Hepatocyte (in vitro differentiated cells): ENCODE data around the gene UBE2S. TPM values are rescaled to one million over a fixed set of nuclear protein-coding genes. Genes with fewer than 3 reads are reported as not detected.

Experiments used
- DNase-seq: peaks from one replicate; pipeline ENCODE4 v3.0.0-alpha.2; 2016; ENCODE audit warnings: low spot score
- H2AFZ ChIP-seq: fragments of 200-600 bp; sonication (generic); 2 replicates; pipeline ENCODE4 v1.6.0; 2016; ENCODE audit warnings: antibody characterized with exemption, mild to moderate bottlenecking
- H3K27ac ChIP-seq: fragments of 200-600 bp; sonication (generic); 2 replicates; pipeline ENCODE4 v1.5.1; 2016; ENCODE audit warnings: mild to moderate bottlenecking
- H3K27me3 ChIP-seq: fragments of 200-600 bp; sonication (generic); 2 replicates; pipeline ENCODE4 v1.6.1; 2016
- H3K36me3 ChIP-seq: fragments of 200-600 bp; sonication (generic); replicated peaks from 2 replicates; pipeline ENCODE4 v1.5.1; 2016; ENCODE audit warnings: low read depth; ENCODE audit not compliant: insufficient read depth
- H3K4me1 ChIP-seq: fragments of 200-600 bp; sonication (generic); 2 replicates; pipeline ENCODE4 v1.5.1; 2016; ENCODE audit warnings: mild to moderate bottlenecking, moderate library complexity; ENCODE audit not compliant: insufficient read depth
- H3K4me2 ChIP-seq: fragments of 200-600 bp; sonication (generic); 2 replicates; pipeline ENCODE4 v1.6.0; 2016
- H3K4me3 ChIP-seq: fragments of 200-600 bp; sonication (generic); 2 replicates; pipeline ENCODE4 v1.5.1; 2016; ENCODE audit warnings: mild to moderate bottlenecking
- H3K79me2 ChIP-seq: fragments of 200-600 bp; sonication (generic); 2 replicates; pipeline ENCODE4 v1.6.0; 2017; ENCODE audit warnings: mild to moderate bottlenecking
- H3K9me2 ChIP-seq: fragments of 200-600 bp; sonication (generic); replicated peaks from 2 replicates; pipeline ENCODE4 v1.6.0; 2017; ENCODE audit warnings: mild to moderate bottlenecking; ENCODE audit not compliant: insufficient read depth
- H3K9me3 ChIP-seq: fragments of 200-600 bp; sonication (generic); 2 replicates; pipeline ENCODE4 v1.5.1; 2016; ENCODE audit warnings: low read depth, mild to moderate bottlenecking
- H4K20me1 ChIP-seq: fragments of 200-600 bp; sonication (generic); 2 replicates; pipeline ENCODE4 v1.6.0; 2016; ENCODE audit warnings: mild to moderate bottlenecking; ENCODE audit not compliant: insufficient read depth, poor library complexity, severe bottlenecking
- CTCF ChIP-seq: fragments of 200-600 bp; sonication (generic); IDR thresholded peaks from 2 replicates; pipeline ENCODE4 v1.5.1; 2016; ENCODE audit warnings: antibody characterized with exemption, mild to moderate bottlenecking; ENCODE audit not compliant: poor library complexity
- EZH2 ChIP-seq: fragments of 200-600 bp; sonication (generic); IDR thresholded peaks from 2 replicates; pipeline ENCODE4 v1.6.1; 2016; ENCODE audit warnings: antibody characterized with exemption, mild to moderate bottlenecking, borderline replicate concordance
- EZH2phosphoT487 ChIP-seq: fragments of 200-600 bp; sonication (generic); IDR thresholded peaks from one replicate; pipeline ENCODE4 v1.6.1; 2018; ENCODE audit warnings: antibody characterized with exemption, mild to moderate bottlenecking, low read depth, moderate library complexity; ENCODE audit not compliant: unreplicated experiment, severe bottlenecking
- WGBS: methylation state at CpG from one replicate; pipeline ENCODE4 v1.1.6; 2016; ENCODE audit warnings: low lambda C conversion rate; ENCODE audit errors: missing lambda C conversion rate; 5-methylcytosine and 5-hydroxymethylcytosine counted together
- polyA plus RNA-seq: library from polyadenylated mRNA; unstranded; fragments of >200 nt; fragmentation: Nextera tagmentation; extraction: Ambion mirVana; gene quantifications from 2 replicates; pipeline ENCODE4 v1.2.1, GENCODE V29; 2016
- total RNA-seq: library from RNA; depleted of rRNA; stranded (reverse); fragments of >200 nt; gene quantifications from 2 replicates; pipeline ENCODE4 v1.2.3, GENCODE V29; 2014

The UBE2S gene
- total and polyA plus RNA-seq, 2 experiments from 2014 or later: 20.4 to 105 TPM

- H3K27ac ChIP-seq: no peak overlapping the region
- H3K79me2 ChIP-seq: no peaks in the 10 kb centered on the region
- TF ChIP-seq CTCF: no peak
- no peak for TF ChIP-seq EZH2phosphoT487
- TF ChIP-seq EZH2: no peak
- H2AFZ ChIP-seq: no peak overlapping the region
- H3K9me2 ChIP-seq: no peaks in the 10 kb centered on the region
- H3K4me2 ChIP-seq: no peak overlapping the region
- H3K27me3 ChIP-seq: peaks cover 54% of the 10 kb centered on the region
- DNase-seq: no peak
- H4K20me1 ChIP-seq: no peaks in the 10 kb centered on the region
- H3K4me1 ChIP-seq: peaks cover 14% of the 10 kb centered on the region
- no peaks in the 10 kb centered on the region for H3K9me3 ChIP-seq
- 80% methylated on average over 25 of the region's 25 CpGs for WGBS
- no peak overlapping the region for H3K4me3 ChIP-seq
- H3K36me3 ChIP-seq: no peaks in the 10 kb centered on the region
Observed at GRCh38 chr19:55352549-55353145, 54.9 kb downstream of the UBE2S start.

GRCh38 chr19:55352040-55352439 lies 55.5 kb downstream of the UBE2S start:
- no peak for DNase-seq
- no peak overlapping the region for H3K4me3 ChIP-seq
- no peaks in the 10 kb centered on the region for H3K9me3 ChIP-seq
- no peaks in the 10 kb centered on the region for H4K20me1 ChIP-seq
- H3K36me3 ChIP-seq: no peaks in the 10 kb centered on the region
- WGBS: 85% methylated on average over 6 of the region's 6 CpGs
- H3K4me1 ChIP-seq: peaks cover 14% of the 10 kb centered on the region
- TF ChIP-seq CTCF: no peak
- no peak for TF ChIP-seq EZH2phosphoT487
- TF ChIP-seq EZH2: no peak
- no peak overlapping the region for H3K4me2 ChIP-seq
- H3K27ac ChIP-seq: no peak overlapping the region
- H3K9me2 ChIP-seq: no peaks in the 10 kb centered on the region
- H3K27me3 ChIP-seq: peaks cover 50% of the 10 kb centered on the region
- no peak overlapping the region for H2AFZ ChIP-seq
- no peaks in the 10 kb centered on the region for H3K79me2 ChIP-seq

- H3K4me2 ChIP-seq: no peak overlapping the region
- H3K27me3 ChIP-seq: peaks cover 38% of the 10 kb centered on the region
- peaks cover 14% of the 10 kb centered on the region for H3K4me1 ChIP-seq
- WGBS: 87% methylated on average over 11 of the region's 11 CpGs
- H4K20me1 ChIP-seq: no peaks in the 10 kb centered on the region
- DNase-seq: no peak
- H3K9me3 ChIP-seq: no peaks in the 10 kb centered on the region
- H3K36me3 ChIP-seq: no peaks in the 10 kb centered on the region
- no peak for TF ChIP-seq EZH2
- no peak overlapping the region for H2AFZ ChIP-seq
- no peak overlapping the region for H3K27ac ChIP-seq
- H3K9me2 ChIP-seq: no peaks in the 10 kb centered on the region
- H3K4me3 ChIP-seq: no peak overlapping the region
- no peaks in the 10 kb centered on the region for H3K79me2 ChIP-seq
Observed at GRCh38 chr19:55350620-55351315, 56.8 kb downstream of the UBE2S start.

Other genes with a start within 250 kb of the UBE2S start
Only the 30 nearest of the 32 such genes appear.
- gene SYT5, start 227.5 kb downstream of the UBE2S start, total RNA-seq: 0.60 and 1.4 TPM in 2 replicates
- gene SYT5, start 227.5 kb downstream of the UBE2S start, polyA plus RNA-seq: 0.86 and 0.98 TPM in 2 replicates
- gene PTPRH, start 198.3 kb downstream of the UBE2S start, total RNA-seq: 30.9 and 31.5 TPM in 2 replicates
- 7.2 and 7.3 TPM in 2 replicates for gene PTPRH, start 198.3 kb downstream of the UBE2S start, polyA plus RNA-seq
- gene TMEM86B, start 179.0 kb downstream of the UBE2S start, total RNA-seq: 18.6 and 21.1 TPM in 2 replicates
- gene TMEM86B, start 179.0 kb downstream of the UBE2S start, polyA plus RNA-seq: 48.6 and 62.3 TPM in 2 replicates
- 37.1 and 39.5 TPM in 2 replicates for gene PPP6R1, start 148.8 kb downstream of the UBE2S start, total RNA-seq
- 76.0 and 79.3 TPM in 2 replicates for gene PPP6R1, start 148.8 kb downstream of the UBE2S start, polyA plus RNA-seq
- 31.5 and 33.9 TPM in 2 replicates for gene HSPBP1, start 127.7 kb downstream of the UBE2S start, total RNA-seq
- 52.2 and 54.5 TPM in 2 replicates for gene HSPBP1, start 127.7 kb downstream of the UBE2S start, polyA plus RNA-seq
- gene BRSK1, start 123.8 kb downstream of the UBE2S start, total RNA-seq: 3.3 and 13.2 TPM in 2 replicates
- 2.4 and 2.7 TPM in 2 replicates for gene BRSK1, start 123.8 kb downstream of the UBE2S start, polyA plus RNA-seq
- 10.6 and 25.4 TPM in 2 replicates for gene TMEM150B, start 82.4 kb downstream of the UBE2S start, total RNA-seq
- gene TMEM150B, start 82.4 kb downstream of the UBE2S start, polyA plus RNA-seq: 8.1 and 9.2 TPM in 2 replicates
- gene KMT5C, start 67.9 kb downstream of the UBE2S start, total RNA-seq: 13.6 and 22.8 TPM in 2 replicates
- gene KMT5C, start 67.9 kb downstream of the UBE2S start, polyA plus RNA-seq: 23.6 and 38.0 TPM in 2 replicates
- gene COX6B2, start 53.1 kb downstream of the UBE2S start, total RNA-seq: 0.20 and 0.50 TPM in 2 replicates
- 4.5 and 7.8 TPM in 2 replicates for gene COX6B2, start 53.1 kb downstream of the UBE2S start, polyA plus RNA-seq
- not detected in 2 replicates for gene GARIN5B, start 44.5 kb downstream of the UBE2S start, total RNA-seq
- gene GARIN5B, start 44.5 kb downstream of the UBE2S start, polyA plus RNA-seq: 0.18 TPM in 1 of 2 replicates, not detected in the other
- 1.4 and 4.4 TPM in 2 replicates for gene IL11, start 37.3 kb downstream of the UBE2S start, total RNA-seq
- 6.6 and 8.5 TPM in 2 replicates for gene IL11, start 37.3 kb downstream of the UBE2S start, polyA plus RNA-seq
- gene TMEM190, start 31.0 kb downstream of the UBE2S start, total RNA-seq: not detected in 2 replicates
- 6.6 and 13.0 TPM in 2 replicates for gene TMEM190, start 31.0 kb downstream of the UBE2S start, polyA plus RNA-seq
- 1.8 and 9.1 TPM in 2 replicates for gene TMEM238, start 23.5 kb downstream of the UBE2S start, total RNA-seq
- gene TMEM238, start 23.5 kb downstream of the UBE2S start, polyA plus RNA-seq: 29.6 and 39.2 TPM in 2 replicates
- 604 and 984 TPM in 2 replicates for gene RPL28, start 21.9 kb downstream of the UBE2S start, total RNA-seq
- gene RPL28, start 21.9 kb downstream of the UBE2S start, polyA plus RNA-seq: 410 and 437 TPM in 2 replicates
- not detected in 2 replicates for gene SHISA7, start 35.5 kb upstream of the UBE2S start, total RNA-seq
- gene SHISA7, start 35.5 kb upstream of the UBE2S start, polyA plus RNA-seq: not detected in 2 replicates
- gene ISOC2, start 53.9 kb upstream of the UBE2S start, total RNA-seq: 79.3 and 90.4 TPM in 2 replicates
- gene ISOC2, start 53.9 kb upstream of the UBE2S start, polyA plus RNA-seq: 64.2 and 72.2 TPM in 2 replicates
- gene C19orf85, start 57.0 kb upstream of the UBE2S start, total RNA-seq: not detected in 2 replicates
- not detected in 2 replicates for gene C19orf85, start 57.0 kb upstream of the UBE2S start, polyA plus RNA-seq
- gene ZNF628, start 68.8 kb upstream of the UBE2S start, total RNA-seq: 2.2 and 4.7 TPM in 2 replicates
- gene ZNF628, start 68.8 kb upstream of the UBE2S start, polyA plus RNA-seq: 1.0 and 1.2 TPM in 2 replicates
- 14.0 and 22.3 TPM in 2 replicates for gene NAT14, start 77.4 kb upstream of the UBE2S start, total RNA-seq
- 40.3 and 43.6 TPM in 2 replicates for gene NAT14, start 77.4 kb upstream of the UBE2S start, polyA plus RNA-seq
- 0.04 and 0.80 TPM in 2 replicates for gene SSC5D, start 80.6 kb upstream of the UBE2S start, total RNA-seq
- gene SSC5D, start 80.6 kb upstream of the UBE2S start, polyA plus RNA-seq: 3.2 and 5.1 TPM in 2 replicates
- 0.28 and 0.30 TPM in 2 replicates for gene SBK2, start 129.3 kb upstream of the UBE2S start, total RNA-seq
- gene SBK2, start 129.3 kb upstream of the UBE2S start, polyA plus RNA-seq: 0.33 and 0.51 TPM in 2 replicates
- gene SBK3, start 137.8 kb upstream of the UBE2S start, total RNA-seq: 0.57 TPM in 1 of 2 replicates, not detected in the other
- gene SBK3, start 137.8 kb upstream of the UBE2S start, polyA plus RNA-seq: 0.92 TPM in 1 of 2 replicates, not detected in the other
- 4.1 and 5.1 TPM in 2 replicates for gene ZNF579, start 173.1 kb upstream of the UBE2S start, total RNA-seq
- gene ZNF579, start 173.1 kb upstream of the UBE2S start, polyA plus RNA-seq: 14.8 and 21.7 TPM in 2 replicates
- 3.8 and 5.6 TPM in 2 replicates for gene FIZ1, start 191.7 kb upstream of the UBE2S start, total RNA-seq
- gene FIZ1, start 191.7 kb upstream of the UBE2S start, polyA plus RNA-seq: 14.0 and 16.4 TPM in 2 replicates
- 8.4 and 12.4 TPM in 2 replicates for gene ZNF524, start 192.5 kb upstream of the UBE2S start, total RNA-seq
- 18.5 and 19.5 TPM in 2 replicates for gene ZNF524, start 192.5 kb upstream of the UBE2S start, polyA plus RNA-seq
- 3.0 and 3.1 TPM in 2 replicates for gene ZNF865, start 197.9 kb upstream of the UBE2S start, total RNA-seq
- 1.7 and 2.2 TPM in 2 replicates for gene ZNF865, start 197.9 kb upstream of the UBE2S start, polyA plus RNA-seq
- 6.7 and 7.2 TPM in 2 replicates for gene ZNF784, start 216.8 kb upstream of the UBE2S start, total RNA-seq
- 5.5 and 10.0 TPM in 2 replicates for gene ZNF784, start 216.8 kb upstream of the UBE2S start, polyA plus RNA-seq
- 6.1 and 10.1 TPM in 2 replicates for gene ZNF580, start 233.2 kb upstream of the UBE2S start, total RNA-seq
- gene ZNF580, start 233.2 kb upstream of the UBE2S start, polyA plus RNA-seq: 53.8 and 71.5 TPM in 2 replicates
- 12.2 and 17.3 TPM in 2 replicates for gene ZNF581, start 235.9 kb upstream of the UBE2S start, total RNA-seq
- 14.2 and 22.5 TPM in 2 replicates for gene ZNF581, start 235.9 kb upstream of the UBE2S start, polyA plus RNA-seq
- 13.0 and 18.3 TPM in 2 replicates for gene CCDC106, start 240.4 kb upstream of the UBE2S start, total RNA-seq
- gene CCDC106, start 240.4 kb upstream of the UBE2S start, polyA plus RNA-seq: 30.5 and 31.7 TPM in 2 replicates